Astrocyte of the spinal cord (primary cell): Measurements from ENCODE around the gene ACIN1.

Source experiments
- DNase-seq: peaks from one replicate; pipeline ENCODE4 v3.0.0; 2011; ENCODE audit warnings: low read depth, low spot score
- H3K4me3 ChIP-seq: 2 replicates; pipeline ENCODE4 v1.5.1; 2011; ENCODE audit warnings: low read depth, mild to moderate bottlenecking, low read length, moderate library complexity
- in situ Hi-C: cut with HindIII; loops from 2 replicates; pipeline ENCODE4 v1.10.0; 2017; ENCODE audit warnings: low sequenced_read_pairs
- TF ChIP-seq, protein P1 (sequence below): IDR thresholded peaks from 2 replicates; pipeline ENCODE4 v1.5.1; 2012; ENCODE audit warnings: low read depth, mild to moderate bottlenecking, low read length, inconsistent platforms

Gene ACIN1

DNA sequence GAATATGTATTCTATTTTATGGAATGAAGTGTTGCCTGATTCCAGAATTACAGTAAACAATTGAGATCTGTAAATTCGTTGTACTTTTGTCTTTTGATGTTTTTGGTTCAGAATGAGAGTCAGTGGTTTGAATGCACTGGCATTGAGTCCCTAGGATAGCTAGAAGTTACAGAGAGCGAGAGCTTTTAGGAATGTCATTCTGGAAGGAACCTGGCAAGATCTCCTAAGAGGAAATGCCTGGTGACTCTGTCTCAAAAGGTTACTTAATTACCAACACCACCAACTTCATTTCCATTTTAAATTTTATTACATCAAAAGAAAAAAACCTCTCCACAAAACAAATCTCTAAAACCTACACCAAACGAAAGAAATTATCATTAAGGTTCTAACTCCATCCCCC is 30.1 kb upstream of the ACIN1 start:
- H3K4me3 ChIP-seq = no peak overlapping the region
- no peak for DNase-seq
- in situ Hi-C loops = no loop called here
- TF ChIP-seq, protein P1, sequence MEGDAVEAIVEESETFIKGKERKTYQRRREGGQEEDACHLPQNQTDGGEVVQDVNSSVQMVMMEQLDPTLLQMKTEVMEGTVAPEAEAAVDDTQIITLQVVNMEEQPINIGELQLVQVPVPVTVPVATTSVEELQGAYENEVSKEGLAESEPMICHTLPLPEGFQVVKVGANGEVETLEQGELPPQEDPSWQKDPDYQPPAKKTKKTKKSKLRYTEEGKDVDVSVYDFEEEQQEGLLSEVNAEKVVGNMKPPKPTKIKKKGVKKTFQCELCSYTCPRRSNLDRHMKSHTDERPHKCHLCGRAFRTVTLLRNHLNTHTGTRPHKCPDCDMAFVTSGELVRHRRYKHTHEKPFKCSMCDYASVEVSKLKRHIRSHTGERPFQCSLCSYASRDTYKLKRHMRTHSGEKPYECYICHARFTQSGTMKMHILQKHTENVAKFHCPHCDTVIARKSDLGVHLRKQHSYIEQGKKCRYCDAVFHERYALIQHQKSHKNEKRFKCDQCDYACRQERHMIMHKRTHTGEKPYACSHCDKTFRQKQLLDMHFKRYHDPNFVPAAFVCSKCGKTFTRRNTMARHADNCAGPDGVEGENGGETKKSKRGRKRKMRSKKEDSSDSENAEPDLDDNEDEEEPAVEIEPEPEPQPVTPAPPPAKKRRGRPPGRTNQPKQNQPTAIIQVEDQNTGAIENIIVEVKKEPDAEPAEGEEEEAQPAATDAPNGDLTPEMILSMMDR = no peak

DNA sequence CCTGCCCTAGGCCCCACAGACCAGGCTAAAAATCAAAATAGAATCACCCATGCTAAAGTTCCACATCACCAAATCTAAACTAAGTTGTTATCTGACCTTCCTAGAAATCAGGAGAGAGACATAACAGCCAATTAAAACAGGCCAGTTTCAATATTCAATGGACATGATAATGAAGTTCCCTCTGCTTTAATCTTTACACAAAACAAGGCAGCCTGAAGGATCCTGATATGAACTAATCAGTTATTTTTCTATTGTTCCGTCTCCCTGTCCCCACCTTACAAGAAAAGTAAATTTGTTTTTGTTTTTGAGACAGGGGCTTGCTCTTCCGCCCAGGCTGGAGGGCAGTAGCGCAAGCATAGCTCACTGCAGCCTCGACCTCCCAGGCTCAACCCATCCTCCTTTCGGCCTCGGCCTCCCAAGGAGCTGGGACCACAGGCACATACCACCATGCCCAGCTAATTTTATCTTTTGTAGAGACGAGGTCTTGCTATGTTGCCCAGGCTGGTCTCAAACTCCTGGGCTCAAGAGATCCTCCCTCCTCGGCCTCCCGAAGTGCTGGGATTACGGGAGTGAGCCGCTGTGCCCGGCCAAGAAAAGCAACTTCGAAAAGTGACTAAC is 29.5 kb upstream of the ACIN1 start:
- H3K4me3 ChIP-seq = no peak overlapping the region
- in situ Hi-C loops = no loop called here
- TF ChIP-seq, protein P1 = no peak
- DNase-seq = no peak

DNA sequence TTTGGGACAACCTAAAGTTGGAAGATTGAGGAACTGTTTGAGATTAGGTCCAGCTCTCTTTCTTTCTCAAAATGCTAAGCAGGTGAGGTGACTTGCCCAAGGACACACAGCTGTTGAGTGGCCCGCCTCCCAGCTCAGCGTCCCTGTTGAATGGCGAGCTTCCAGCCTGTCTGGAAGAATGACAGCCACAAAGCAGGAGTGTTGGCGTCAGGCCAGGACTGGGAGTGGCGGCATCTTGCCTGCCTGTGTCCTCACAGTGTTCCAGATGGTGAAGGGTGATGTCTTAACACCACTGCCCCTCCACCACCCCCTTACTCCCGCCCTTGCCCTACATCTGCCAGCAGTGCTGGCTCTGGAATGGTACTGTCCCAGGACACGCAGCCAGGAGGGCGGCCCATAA is 28.5 kb upstream of the ACIN1 start:
- in situ Hi-C loops = no loop called here
- TF ChIP-seq, protein P1 = no peak
- DNase-seq = no peak
- H3K4me3 ChIP-seq = no peak overlapping the region

- TF ChIP-seq, protein P1 = no peak
- DNase-seq = no peak
- no peak overlapping the region for H3K4me3 ChIP-seq
- in situ Hi-C loops = no loop called here
Observed at GRCh38 chr14:23122086-23122485, 27.1 kb upstream of the ACIN1 start.

- TF ChIP-seq, protein P1 = no peak
- no peak overlapping the region for H3K4me3 ChIP-seq
- DNase-seq = peak; percentile 72
- in situ Hi-C loops = no loop called here
Observed at GRCh38 chr14:23121361-23121771, 26.4 kb upstream of the ACIN1 start.

DNA sequence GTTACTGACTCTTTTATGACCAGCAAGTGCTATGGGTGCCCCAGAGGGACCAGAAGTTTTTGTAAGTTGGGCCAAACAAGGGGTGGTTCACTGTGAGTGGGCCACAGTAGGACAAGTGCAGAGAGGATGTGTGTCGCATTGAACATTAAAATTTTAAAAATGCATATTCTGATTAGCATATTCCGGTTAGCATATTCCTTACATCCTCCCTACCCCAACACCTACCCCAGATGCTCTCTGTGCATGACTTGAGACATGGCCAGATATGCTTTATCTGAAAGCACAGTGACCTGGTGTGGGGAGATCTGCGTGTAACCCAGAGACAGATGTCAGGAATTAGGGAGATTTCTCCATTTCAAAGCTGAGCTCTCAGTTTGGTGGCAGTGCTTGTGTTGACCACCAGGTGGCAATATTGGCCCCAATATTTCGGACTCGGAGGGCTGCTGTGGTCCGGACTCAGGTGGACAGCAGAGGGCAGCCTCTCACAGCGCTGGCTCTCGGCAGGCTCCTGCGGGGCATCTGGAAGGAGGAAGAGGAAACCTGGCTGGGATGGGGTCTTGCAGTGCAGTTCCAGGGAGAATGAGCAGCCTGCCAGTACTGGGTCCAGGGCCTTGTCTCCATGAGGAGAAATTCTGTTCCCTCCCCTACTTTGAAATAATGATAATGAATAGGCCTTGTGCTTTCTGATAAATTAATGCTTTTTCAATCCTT is 25.8 kb upstream of the ACIN1 start:
- TF ChIP-seq, protein P1 = peak; percentile 100
- in situ Hi-C loops = no loop called here
- H3K4me3 ChIP-seq = no peak overlapping the region
- DNase-seq = peak; percentile 86
